Esophagus muscularis mucosa (tissue), 4 donors: ENCODE measurements around the gene COL5A1. TPM values are rescaled to one million over a fixed set of nuclear protein-coding genes. Genes with fewer than 3 reads are reported as not detected.

Experiments
- DNase-seq: peaks from one replicate; pipeline ENCODE4 v3.0.0-alpha.2; 2017; ENCODE audit errors: extremely low spot score
- H3K27ac ChIP-seq, 4 donors: fragments of 200-600 bp; sonication (generic); replicated peaks in 1 of 4; 1 replicate in 3 of 4; 2 replicates in 1 of 4; pipeline ENCODE4 v1.5.1; 2016 to 2019; ENCODE audit warnings: mild to moderate bottlenecking in 1 of 4
- H3K27me3 ChIP-seq, 4 donors: fragments of 200-600 bp; sonication (generic); one replicate each; pipeline versions ENCODE4 v1.5.1 to v1.6.0; 2016 to 2019
- H3K36me3 ChIP-seq, 4 donors: fragments of 200-600 bp; sonication (generic); one replicate each; pipeline ENCODE4 v1.5.1; 2016 to 2019
- H3K4me1 ChIP-seq, 4 donors: fragments of 200-600 bp; sonication (generic); one replicate each; pipeline ENCODE4 v1.5.1; 2016 to 2019
- H3K4me3 ChIP-seq, 4 donors: fragments of 200-600 bp; sonication (generic); 1 replicate in 2 of 4; 2 replicates in 2 of 4; pipeline ENCODE4 v1.5.1; 2016 to 2019; ENCODE audit warnings: mild to moderate bottlenecking in 4 of 4, moderate library complexity in 1 of 4
- H3K9me3 ChIP-seq, 4 donors: fragments of 200-600 bp; sonication (generic); 1 replicate in 3 of 4; 2 replicates in 1 of 4; pipeline ENCODE4 v1.5.1; 2016 to 2019
- CTCF ChIP-seq, 3 experiments: fragments of 200-600 bp in 2 of 3; fragments of 450-650 bp in 1 of 3; sonication (generic) in 2 of 3; IDR thresholded peaks; one replicate each; pipeline ENCODE4 v1.5.1; 2017 to 2019; ENCODE audit warnings: antibody characterized with exemption in 3 of 3, mild to moderate bottlenecking in 2 of 3, moderate library complexity in 1 of 3
- EP300 ChIP-seq: sonication (generic); formaldehyde crosslinking; IDR thresholded peaks from one replicate; pipeline ENCODE4 v1.6.1; 2017; ENCODE audit warnings: antibody characterized with exemption
- POLR2A ChIP-seq: fragments of 450-650 bp; IDR thresholded peaks from one replicate; pipeline ENCODE4 v1.6.1; 2017; ENCODE audit warnings: antibody characterized with exemption, moderate library complexity, mild to moderate bottlenecking, low read depth
- POLR2AphosphoS5 ChIP-seq, 2 donors: sonication (generic); formaldehyde crosslinking; IDR thresholded peaks; one replicate each; pipeline ENCODE4 v1.6.1; 2017; ENCODE audit warnings: antibody characterized with exemption in 2 of 2
- WGBS: methylation state at CpG from one replicate; pipeline ENCODE4 v1.1.5; 2018; 5-methylcytosine and 5-hydroxymethylcytosine counted together
- intact Hi-C: fragments of 100-400 bp; cut with DNase I; formaldehyde crosslinking; loops from one replicate; pipeline ENCODE4 v1.15.1; 2023
- total RNA-seq, 4 donors: library from RNA; depleted of rRNA; stranded (reverse); fragments of >200 nt; gene quantifications; one replicate each; pipeline versions ENCODE4 v1.1.0 to v1.2.1, GENCODE V29; 2016

Gene COL5A1
- total RNA-seq, 4 donors from 2014 or later, result 36.0 to 89.5 (median 56.4) TPM

- no peak for TF ChIP-seq EP300
- TF ChIP-seq POLR2AphosphoS5 (IDR thresholded peaks at IDR 0.05), result no peak
- no peak for TF ChIP-seq POLR2A
- TF ChIP-seq CTCF (IDR thresholded peaks at IDR 0.05), result no peak
Observed at GRCh38 chr9:134880484-134881312, 239.1 kb downstream of the COL5A1 start, which contains the start of gene FCN2. Gene FCN2 (plus strand): TSS chr9:134880810. CDS start chr9:134880822, 12 bp downstream.

GRCh38 chr9:134881313-134881670, 239.7 kb downstream of the COL5A1 start:
- Histone ChIP-seq H3K27ac (no peak overlapping the region), H3K4me1 (no peaks in the 10 kb centered on the region), H3K4me3 (no peak overlapping the region), H3K9me3 (no peaks in the 10 kb centered on the region), H3K27me3 (peaks cover 0 to 25% (median 0%) of the 10 kb centered on the region in 4 donors), H3K36me3 (no peaks in the 10 kb centered on the region)
- TF ChIP-seq CTCF (IDR thresholded peaks at IDR 0.05) (no peak), EP300 (no peak), POLR2AphosphoS5 (IDR thresholded peaks at IDR 0.05) (no peak), POLR2A (no peak)
- WGBS, result 90% methylated on average over 5 of the region's 13 CpGs
- intact Hi-C loops, result no loop called here
- peak; percentile 77 for DNase-seq

More at GRCh38 chr9:134880484-134881312, 239.1 kb downstream of the COL5A1 start, which contains the start of gene FCN2:
- Histone ChIP-seq H3K9me3 (no peaks in the 10 kb centered on the region), H3K27me3 (peaks cover 0 to 19% (median 0%) of the 10 kb centered on the region in 4 donors), H3K36me3 (no peaks in the 10 kb centered on the region), H3K4me3 (no peak within 1 kb of the TSS), H3K4me1 (no peaks in the 10 kb centered on the region), H3K27ac (no peak within 1 kb of the TSS)
- WGBS, result 73% methylated on average over 12 of the region's 25 CpGs
- peak; percentile 90 for DNase-seq
- intact Hi-C loops, result no loop called here

GRCh38 chr9:134882204-134882785, 240.7 kb downstream of the COL5A1 start:
- intact Hi-C loops, result no loop called here
- 95% methylated on average over 3 of the region's 3 CpGs for WGBS

GRCh38 chr9:134883040-134883782, 241.6 kb downstream of the COL5A1 start:
- no peaks in the 10 kb centered on the region for H3K36me3 ChIP-seq
- H3K4me3 ChIP-seq, result no peak overlapping the region
- H3K4me1 ChIP-seq, result no peaks in the 10 kb centered on the region
- H3K27ac ChIP-seq, result no peak overlapping the region
- intact Hi-C loops, result no loop called here
- H3K27me3 ChIP-seq, result peaks cover 0 to 30% (median 0%) of the 10 kb centered on the region in 4 donors
- TF ChIP-seq POLR2A (no peak), POLR2AphosphoS5 (IDR thresholded peaks at IDR 0.05) (no peak), CTCF (IDR thresholded peaks at IDR 0.05) (no peak), EP300 (no peak)
- 89% methylated on average over 18 of the region's 18 CpGs for WGBS
- no peaks in the 10 kb centered on the region for H3K9me3 ChIP-seq
- no peak for DNase-seq

More at GRCh38 chr9:134882204-134882785, 240.7 kb downstream of the COL5A1 start:
- H3K4me3 ChIP-seq, result no peak overlapping the region
- H3K9me3 ChIP-seq, result no peaks in the 10 kb centered on the region
- H3K4me1 ChIP-seq, result no peaks in the 10 kb centered on the region
- H3K36me3 ChIP-seq, result no peaks in the 10 kb centered on the region
- peak; percentile 77 for DNase-seq
- peaks cover 0 to 30% (median 0%) of the 10 kb centered on the region in 4 donors for H3K27me3 ChIP-seq
- TF ChIP-seq EP300 (no peak), CTCF (IDR thresholded peaks at IDR 0.05) (no peak), POLR2A (no peak), POLR2AphosphoS5 (IDR thresholded peaks at IDR 0.05) (no peak)
- H3K27ac ChIP-seq, result no peak overlapping the region
